Activated T-cell treated with anti-CD3 and anti-CD28 coated beads for 4 hours (primary cell): ENCODE data around the gene TPRA1.

Experiments
- DNase-seq: peaks from one replicate; pipeline ENCODE4 v3.0.0-alpha.2; 2020

TPRA1 gene

DNA sequence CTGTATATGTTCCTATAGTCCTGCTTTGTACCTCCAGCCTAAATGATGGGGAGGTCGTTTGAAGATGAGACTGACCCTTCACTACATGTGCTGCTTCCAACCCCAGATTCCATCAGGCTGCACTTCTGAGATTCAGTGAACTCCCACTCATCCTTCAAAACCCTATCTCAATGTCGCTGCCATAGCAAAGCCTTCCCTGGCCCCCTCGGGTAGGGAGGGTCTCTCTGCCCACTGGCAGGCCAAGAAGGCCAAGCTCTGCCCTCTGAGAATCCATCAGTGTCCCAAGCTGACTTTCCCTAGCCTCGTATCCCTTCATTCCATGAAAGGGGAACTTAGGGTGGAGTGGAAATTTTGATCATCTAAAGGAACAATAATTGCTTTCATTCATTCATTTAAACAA is 35.4 kb downstream of the TPRA1 start:
- DNase-seq, result no peak

DNA sequence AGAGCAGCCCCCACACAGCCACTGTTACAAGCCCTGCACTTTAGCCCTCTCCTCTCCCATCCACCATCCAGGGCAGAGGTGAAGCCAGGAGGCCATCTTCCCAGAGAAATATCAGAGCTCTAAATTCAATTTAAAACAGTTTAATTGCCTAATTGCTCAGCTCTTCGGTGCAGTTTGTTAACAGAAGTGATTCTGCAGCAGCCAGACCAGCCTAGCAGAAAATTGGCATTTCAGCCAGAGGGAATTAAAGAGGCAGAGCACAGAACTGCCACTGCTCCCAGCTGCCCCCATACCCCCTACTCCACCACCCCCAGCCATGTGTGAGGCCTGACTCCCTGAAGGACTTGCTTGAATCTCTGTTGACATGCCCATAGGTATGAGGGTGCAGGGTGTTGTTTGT is 38.5 kb downstream of the TPRA1 start:
- no peak for DNase-seq

DNA sequence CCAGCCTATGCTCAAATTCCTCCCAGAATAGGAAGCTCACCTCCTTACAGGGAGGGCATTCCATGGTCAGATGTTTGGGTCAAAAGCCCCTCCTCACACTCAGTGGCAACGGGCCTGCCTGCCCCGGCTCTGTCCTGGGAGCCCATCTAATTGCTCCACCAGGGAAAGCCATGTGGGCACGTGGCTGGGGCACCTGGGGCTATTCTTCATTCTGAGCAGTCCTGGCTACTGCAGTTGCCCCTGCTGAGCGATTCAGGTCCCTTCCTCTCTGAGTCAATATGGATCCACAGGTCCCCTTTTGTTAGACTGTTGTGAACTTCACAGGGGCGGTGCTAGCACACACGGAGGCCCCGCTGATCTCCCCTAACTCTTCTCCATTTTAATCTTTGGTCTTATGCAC is 39.4 kb downstream of the TPRA1 start:
- DNase-seq, result no peak

DNA sequence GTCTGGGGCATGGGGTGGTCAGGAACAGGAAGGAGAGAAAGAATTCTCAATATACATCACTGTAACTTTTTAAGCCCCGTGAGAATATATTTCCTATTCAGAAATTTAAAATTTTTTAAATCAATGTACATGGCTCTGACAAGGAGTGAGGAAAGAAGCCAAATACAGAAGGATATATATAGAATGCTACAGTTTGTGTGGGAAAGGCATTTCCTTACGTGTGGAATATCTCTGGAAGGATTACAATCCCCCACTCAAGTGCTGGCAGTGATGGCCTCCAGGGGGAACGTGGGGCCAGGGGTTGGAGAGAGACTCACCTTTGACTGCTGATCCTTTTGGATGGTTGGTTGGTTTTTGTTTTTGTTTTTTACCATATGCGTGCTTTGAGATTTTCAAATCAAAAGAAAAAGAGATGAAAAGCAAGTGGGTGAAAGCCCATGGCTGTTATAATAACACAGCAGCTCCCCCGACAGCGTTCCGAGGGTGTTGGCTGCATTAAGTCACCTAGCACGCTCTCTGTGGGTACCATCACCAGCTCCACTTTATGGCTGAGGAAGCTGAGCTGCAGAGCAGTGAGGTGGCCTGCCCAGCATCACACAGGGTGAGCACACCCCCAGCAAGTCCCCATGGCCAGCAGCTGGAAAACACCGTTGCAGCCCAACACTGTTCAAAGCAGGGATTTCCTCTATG is 39.9 kb downstream of the TPRA1 start:
- DNase-seq, result no peak

DNA sequence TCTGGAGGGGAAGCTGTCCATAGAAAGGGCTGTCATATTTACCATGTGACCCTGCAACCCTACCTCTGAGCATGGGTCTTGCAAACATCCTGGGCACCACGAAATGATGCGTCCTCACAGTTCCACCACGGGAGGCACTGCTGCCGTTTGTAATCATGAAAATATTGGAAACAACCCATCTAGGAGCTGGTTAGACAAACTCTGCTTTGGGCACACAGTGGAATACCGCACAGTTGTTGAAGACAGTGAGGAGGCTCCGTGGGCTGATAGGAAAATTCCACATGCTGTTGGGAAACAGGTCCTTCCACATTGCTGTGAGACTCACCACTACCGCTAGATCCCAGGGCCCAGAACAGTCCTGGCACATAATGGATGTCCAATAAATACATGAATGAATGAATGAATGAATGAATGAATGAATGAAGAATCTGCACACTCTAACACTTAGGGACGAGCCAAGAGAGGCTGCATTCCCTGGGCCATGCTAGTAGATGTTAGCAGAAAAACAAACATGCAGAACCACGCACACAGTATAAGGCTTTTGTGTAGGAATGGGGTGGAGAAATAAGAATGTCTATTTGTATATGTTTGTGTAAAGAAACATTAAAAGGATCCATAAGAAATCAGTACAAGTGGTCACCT is 40.6 kb downstream of the TPRA1 start:
- DNase-seq, result no peak

DNA sequence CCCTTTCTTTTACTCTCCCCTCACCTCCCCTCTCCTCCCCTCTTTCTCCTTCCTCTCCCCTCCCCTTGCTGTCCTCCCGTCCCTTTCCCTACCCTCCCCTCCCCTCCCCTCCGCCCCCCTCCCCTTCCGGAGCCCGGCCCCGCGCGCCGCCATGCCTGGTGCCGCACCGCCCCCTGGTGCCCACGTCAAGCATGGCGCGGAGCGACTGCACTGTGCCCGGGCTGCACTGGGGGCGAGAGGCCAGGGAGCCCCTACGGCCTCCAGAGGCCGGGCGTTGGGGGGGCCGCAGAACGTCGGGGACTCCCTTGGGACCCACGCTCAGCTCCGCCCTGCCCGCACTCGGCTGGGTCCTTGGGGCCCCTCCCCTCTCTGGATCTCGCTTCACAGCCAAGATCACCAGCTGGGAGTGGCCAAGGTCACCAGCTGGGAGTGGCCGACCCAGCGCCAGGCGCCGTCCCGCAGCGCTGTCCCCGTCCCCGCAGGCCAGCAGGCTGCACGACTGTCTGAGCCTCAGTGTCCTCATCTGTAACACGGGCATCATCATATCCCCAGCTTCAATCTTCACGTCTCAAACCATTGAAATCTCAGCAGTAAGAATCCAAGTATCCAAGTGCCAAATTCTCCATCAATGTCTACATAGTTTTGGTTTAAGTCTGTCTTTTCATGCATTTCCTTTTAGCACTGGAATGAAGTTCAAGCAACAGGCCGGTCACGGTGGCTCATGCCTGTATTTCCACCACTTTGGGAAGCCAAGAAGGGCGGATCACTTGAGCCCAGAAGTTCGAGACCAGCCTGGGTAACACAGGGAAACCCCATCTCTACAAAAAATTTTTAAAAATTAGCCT is 42.5 kb downstream of the TPRA1 start:
- peak; percentile 77 for DNase-seq

DNA sequence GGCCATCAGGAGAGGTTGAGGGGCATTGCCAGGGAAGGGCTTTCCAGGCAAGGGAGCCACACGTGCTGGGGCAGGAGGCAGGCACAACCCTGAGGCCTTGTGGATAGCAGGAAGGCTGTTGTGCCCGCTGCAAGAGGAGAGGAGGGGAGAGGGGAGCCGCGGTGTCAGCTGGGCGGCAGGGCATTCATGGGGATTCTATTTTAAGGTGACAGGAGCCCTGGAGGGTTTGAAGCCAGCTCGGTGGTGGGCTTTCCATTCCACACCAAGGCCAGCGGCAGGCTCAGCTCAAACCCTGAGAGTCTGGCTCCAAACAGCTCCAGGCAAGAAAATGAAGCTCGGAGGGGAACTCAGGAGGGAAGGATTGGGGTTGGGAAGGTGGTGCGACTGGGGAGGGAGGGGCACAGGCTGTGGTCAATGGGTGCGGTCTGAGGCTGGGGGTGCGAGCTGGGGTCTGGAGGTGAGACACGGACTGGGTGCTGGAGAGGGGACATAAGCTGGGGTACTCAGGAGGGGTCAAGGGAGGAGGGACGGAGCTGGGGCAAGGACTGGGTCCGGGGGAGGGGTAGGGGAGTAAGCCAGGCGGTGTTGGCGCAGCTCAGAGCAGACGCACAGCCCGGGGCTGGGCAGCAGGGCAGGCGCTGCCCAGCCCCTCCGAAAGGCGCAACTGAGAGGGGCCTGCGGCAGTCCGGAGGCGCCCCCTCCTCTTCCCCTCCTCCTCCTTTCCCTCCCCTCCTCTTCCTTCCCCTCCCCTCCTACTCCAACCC is 43.4 kb downstream of the TPRA1 start:
- no peak for DNase-seq

DNA sequence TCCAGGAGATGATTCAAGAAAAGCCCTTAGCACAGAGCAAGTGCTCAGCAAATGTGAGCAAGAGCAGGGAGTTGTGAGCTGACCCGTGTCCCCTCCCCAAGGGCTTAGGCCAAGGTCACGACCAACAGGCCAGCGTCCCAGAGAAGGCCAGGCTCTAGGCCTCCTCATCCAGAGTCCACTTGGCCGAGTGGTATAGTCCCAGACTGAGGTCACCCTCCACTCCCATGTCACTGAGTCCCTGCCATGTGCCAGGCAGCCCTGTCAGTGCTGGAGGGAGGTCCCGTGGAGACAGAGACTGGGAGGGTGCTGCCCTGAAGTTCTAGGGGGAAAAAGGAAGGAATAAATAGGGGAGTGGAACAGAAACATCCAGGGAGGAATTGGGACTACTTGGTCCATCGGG is 44.0 kb downstream of the TPRA1 start:
- no peak for DNase-seq

DNA sequence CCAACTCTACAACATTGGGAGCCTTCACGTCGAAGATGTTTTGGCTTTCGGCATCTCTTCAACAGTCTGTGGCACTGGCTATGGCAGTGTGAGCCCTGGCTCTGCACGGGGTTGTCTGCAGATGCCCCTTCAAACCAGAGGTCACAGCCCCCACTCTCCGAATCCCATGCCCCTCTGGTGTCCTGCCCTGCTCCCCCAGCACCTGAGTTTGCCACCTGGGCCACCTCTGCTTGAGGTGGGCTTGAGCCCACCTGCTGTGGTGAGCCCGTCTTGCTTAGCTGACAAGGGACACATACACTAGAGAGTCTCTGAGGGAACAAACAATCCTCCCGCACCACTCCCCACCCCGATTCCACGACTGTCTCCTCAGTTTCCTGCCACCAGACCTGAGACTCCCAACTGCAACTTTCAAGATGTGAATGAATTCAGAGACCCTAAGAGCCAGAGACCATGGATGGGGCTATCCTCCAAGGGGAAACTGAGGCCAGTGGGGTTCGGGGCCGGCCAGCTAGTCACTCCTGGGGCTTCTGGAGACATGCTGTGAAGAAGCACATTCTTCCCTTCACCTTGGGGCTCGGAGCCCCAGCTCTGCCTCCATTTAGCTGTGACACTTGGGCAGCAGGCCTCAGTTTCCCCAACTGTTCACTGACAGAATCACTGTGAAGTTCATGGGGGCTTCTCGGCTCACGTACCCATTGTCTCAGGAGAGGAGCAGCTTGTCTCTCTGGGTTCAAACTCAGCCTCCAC is 44.6 kb downstream of the TPRA1 start:
- no peak for DNase-seq

DNA sequence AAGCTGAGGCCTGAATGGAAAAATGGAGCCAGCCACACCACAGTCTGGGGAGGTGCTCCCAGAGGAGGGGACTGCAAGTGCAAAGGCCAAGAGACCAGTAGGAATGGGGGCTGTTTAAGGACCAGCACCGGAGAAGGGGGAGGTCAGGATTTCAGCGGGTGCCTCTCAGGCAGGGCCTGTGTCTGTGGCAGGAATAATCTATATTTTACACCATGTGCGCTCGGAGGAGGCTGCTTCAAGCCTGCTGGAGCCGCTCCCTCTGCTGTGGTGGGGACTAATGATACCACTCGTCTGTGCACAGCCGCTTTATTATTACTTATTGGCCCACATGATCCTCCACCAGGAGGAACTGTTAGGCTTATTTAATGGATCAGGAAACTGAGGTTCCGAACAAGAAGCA is 45.3 kb downstream of the TPRA1 start:
- DNase-seq, result no peak

DNA sequence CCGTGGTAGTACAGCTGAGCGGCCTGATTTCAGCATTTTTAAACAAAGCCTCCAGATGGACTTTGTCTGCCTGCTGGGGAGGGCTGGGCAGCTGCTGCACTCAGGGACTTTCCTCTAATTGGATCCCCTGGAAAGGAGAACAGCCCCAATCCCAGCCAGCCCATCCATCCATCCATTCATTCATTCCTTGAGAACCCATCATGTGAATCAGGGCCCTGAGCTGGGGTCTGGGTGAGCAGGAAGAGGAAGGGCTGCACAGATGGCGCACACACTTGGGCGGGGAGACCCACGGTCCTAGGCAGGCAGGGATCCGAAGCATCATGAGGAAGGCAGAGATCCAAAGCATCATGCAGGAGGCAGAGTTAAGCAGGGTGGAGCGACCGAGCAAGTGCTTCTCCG is 45.7 kb downstream of the TPRA1 start:
- no peak for DNase-seq

DNA sequence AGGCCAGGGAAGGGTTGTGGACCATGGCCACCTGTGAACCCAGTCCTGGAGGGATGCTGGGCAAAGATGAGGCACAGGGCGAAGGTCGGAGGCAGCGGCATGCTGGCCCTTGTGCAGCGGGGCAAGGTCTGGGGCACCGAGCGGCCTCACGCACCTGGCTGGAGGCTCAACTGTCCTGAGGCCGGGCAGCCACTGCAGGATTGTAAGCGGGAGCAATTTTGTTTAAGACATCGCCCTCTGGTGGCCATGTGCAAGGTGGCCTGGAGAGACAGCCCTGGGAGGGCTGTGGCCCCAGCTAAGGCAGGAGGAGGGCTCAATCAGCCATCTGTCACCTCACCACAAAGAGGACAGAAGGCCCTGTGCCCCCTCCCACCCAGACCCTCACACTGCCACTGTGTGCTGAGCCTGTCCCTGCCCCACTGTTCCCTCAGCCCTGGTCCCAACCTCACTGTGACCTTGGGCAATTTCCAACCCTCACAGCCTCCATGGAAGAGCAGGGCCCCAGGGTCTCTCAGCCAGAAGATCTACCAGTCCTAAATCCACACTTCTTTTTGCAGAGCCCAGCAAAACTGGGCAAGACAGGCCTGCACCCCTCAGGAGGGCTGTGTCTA is 46.2 kb downstream of the TPRA1 start:
- peak; percentile 61 for DNase-seq

DNA sequence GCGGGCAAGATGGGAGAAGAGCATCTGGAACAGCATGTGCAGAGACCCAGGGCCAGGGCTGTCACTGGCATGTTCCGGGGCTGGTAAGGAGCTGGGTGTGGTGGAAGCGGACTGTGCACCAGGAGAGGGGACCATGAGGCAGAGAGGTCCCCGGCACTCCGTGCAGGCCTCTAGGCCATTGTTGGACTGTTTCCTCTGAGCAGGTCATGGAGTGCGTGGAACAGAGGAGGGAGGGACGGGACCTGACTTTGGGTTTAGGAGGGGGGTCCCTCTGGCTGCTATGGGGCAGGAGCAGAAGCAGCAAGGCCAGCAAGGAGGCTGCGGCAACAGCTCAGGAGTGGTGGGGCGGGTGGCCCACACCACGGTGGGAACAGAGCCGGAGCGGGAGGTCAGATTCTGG is 47.1 kb downstream of the TPRA1 start:
- DNase-seq, result no peak

DNA sequence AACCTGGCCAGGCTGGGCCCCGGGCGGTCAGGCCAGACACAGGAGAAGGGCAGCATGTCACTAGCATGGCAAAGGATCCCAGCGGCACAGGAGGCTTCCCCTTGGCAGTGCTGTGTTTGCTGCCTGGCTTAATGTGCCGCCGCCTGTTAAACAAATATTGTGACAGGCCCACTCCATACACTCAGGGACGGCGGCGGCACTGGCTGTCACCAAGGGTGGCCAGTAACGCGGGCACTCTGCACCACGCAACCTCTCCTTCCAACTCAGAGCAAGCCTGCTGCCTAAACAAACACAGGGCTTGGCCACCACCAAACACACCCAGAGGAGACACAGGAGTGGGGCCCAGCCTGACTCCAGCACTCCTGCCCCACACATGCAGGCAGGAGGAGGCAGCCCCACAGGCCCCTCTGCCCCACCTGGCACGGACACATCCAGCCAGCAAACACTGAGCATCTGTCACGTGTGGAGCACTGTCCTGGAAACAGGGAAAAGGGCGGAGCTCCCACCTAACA is 48.0 kb downstream of the TPRA1 start:
- no peak for DNase-seq

DNA sequence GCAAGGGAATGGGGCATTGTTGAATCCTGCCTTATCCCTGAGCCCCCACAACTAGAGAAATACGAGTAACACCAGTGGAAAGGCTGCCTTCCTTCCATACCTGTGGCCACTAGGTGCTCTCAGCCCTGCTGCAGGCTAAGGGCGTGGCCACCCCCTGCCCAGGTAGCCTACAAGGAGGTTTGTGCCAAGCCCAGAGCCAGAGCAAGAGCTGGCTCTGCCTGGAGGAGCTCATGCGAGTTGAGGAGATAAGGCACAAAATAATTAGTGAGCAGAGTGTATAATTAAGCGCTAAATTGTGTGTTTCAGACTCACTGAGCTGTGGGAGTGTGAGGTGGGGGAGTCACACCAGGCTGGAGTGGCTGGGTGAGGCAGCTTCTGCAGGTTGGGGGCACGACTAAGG is 49.2 kb downstream of the TPRA1 start:
- no peak for DNase-seq

DNA sequence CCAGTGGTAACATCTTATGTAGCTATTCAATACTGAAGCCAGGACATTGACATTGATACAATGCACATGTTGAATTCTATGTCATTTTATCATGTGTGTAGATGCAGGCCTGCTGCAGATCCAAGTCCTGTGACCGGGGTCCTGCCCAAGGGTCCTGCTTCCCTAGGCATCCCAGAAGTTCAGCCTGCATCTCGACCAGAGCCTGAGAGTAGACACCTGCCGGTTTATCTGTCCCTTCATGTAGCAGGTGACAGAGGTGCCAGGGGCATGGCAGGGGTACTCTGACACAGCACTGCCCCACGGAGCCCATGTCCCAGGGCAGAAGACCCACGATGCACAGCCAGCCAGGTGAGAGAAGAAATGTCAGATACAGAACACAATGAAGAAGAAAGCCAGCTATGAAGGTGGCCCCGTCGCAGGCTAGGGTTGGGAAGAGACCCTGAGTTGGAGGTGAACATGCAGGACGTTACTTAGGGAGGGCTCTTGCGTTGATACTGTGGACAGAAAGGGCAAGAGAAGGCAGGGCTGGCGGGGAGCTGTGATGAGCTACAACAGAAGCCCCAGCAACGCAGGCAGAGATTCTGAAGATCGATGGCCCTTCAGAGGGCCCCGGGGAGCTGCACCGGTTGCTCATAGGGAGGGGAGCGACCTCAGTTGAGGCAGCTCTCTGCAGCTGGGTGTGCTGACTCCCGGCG is 51.0 kb downstream of the TPRA1 start:
- no peak for DNase-seq

DNA sequence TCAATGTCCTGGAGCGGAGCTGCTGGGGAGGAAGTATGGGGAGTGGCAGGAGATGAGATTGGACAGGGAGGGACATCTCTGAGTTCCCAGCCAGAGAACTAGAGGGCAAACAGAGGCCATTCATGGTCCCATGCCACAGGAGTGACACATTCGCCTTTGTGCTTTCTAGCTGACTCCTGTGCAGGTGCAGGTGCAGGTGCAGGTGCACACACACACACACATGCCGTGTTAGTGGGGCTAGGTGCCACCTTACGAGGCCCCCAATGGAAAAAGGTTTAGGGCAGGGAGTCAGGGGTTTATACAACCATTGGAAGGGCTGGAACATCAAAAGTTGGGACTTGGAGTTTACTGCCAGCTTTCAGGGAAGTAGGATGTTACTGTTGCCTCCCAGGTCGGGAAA is 52.0 kb downstream of the TPRA1 start:
- DNase-seq, result no peak

DNA sequence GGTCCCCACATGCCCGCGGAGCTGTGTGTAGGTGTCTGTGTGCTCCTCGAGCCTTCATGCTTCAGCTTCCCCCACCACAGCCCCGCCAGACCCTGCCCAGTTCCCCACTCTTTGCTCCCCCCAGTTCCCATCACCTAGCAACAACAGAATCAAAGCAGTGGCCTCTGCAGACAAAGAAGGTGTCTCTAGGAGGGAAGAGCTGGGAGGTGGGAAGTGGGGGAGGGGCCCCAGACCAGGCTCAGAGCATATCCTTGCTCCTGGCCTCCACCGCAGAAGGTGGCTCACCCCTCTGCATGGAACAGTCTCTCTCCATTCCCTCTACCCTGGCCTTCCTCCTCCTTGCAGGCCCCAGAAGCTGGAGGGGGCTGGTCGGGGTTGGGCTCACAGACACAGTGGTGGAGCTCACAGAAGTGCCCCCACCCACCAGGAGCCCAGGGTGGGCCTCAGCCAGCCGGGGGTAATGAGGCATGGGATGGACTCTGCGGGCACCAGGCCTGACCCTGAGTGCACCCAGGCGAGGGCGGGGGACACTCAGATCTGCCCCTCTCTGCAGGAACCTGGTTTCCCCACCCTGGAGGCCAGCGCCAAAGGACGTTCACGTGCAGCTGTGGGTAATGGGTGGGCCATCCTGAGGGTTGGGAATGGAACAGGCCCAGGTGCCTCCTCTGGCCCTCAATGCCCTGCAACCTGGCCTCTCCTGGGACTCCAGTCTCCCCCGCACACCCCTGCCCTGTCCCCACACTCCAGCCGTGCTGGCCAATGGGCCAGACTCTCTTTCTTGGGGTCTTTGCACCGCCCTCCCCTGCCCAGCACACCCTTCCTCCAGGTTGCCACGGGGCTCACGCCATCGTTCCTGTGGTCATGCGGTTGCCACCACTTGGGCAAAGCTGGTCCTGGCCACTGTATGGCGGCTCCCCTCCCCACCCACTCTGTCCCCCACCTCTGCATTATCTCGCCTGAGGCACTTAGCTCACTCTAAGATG is 53.4 kb downstream of the TPRA1 start:
- DNase-seq, result no peak

DNA sequence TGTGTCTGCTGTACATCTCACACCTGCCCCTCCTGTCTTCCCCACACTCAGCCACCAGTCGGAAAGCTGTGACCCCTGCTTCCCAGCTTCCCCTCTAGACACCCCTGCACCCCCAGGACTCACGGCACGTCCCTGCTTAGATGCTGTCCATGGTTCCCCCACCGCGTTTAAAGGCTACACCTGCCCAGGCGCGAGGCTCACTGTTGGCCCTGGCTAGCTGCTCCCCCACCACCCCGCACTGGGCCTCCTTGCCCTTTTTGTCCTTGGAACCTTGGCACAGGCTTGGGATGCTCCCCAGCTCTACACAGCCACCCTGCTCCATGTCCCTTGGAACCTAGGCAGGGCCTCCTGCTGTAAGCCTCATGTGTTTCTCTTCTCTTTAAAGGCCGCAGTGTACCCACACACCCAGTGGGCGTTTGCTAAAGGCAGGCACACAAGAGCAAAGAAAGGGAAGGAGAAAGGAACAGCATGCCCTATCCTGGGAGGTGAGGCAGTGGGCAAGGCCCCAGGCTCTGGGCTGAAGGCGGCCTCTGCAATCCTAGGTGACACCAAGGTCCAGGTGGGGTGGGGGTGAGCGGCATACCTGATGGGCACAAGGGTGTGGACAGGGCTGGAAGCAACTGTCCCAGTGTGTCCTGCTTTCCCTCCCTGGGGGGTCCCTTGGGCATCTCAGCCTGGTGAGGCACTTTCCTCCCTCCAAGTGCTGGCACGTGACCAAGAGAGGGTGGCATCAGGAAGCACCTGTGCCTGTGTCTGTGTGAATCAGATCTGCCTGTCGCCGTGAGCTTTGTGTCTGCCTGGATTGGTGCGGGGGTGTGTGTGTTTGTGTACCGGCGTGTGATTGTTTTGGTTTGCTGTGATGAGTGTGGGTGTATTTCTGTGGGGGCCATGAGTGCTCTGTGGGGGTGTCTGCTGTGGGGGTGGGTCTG is 54.4 kb downstream of the TPRA1 start:
- no peak for DNase-seq
